Measurements from ENCODE around the gene WNT8B.

DNA sequence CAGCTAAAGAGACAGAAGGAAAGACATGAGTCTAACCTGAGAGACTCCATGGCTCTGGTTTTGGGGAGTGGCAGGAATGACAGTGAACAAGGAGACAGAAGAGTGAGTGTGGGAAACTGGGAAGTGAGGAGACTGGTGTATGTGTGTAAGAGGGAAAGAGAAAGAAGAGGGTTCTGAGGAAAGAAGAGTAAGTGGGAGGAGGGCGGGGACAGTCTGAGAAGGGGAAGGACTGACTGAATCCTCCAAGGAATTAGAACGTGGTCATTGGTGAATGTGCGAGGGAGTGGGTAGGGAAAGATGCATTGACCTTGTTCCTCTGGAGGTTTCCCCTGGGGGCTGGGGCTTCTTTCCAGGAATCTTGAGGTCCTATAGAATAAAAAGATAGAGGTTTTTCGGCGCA, 26.6 kb downstream of the WNT8B start:
- TF ChIP-seq, protein P1, sequence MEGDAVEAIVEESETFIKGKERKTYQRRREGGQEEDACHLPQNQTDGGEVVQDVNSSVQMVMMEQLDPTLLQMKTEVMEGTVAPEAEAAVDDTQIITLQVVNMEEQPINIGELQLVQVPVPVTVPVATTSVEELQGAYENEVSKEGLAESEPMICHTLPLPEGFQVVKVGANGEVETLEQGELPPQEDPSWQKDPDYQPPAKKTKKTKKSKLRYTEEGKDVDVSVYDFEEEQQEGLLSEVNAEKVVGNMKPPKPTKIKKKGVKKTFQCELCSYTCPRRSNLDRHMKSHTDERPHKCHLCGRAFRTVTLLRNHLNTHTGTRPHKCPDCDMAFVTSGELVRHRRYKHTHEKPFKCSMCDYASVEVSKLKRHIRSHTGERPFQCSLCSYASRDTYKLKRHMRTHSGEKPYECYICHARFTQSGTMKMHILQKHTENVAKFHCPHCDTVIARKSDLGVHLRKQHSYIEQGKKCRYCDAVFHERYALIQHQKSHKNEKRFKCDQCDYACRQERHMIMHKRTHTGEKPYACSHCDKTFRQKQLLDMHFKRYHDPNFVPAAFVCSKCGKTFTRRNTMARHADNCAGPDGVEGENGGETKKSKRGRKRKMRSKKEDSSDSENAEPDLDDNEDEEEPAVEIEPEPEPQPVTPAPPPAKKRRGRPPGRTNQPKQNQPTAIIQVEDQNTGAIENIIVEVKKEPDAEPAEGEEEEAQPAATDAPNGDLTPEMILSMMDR (IDR thresholded peaks at IDR 0.05; ENCODE audit: insufficient read depth, low read length, poor library complexity, severe bottlenecking), result no peak
- TF ChIP-seq EZH2phosphoT487 (conservative IDR thresholded peaks at IDR 0.05; ENCODE audit: low read length), result no peak

Data from SU-DHL-6 (cell line).